Lower leg skin (tissue), 3 donors: ENCODE results near the gene LBHD2.

ENCODE experiments used
- CTCF ChIP-seq, 3 donors: fragments of 450-650 bp; IDR thresholded peaks; one replicate each; pipeline ENCODE4 v1.5.1; 2016; ENCODE audit warnings: antibody characterized with exemption in 3 of 3, mild to moderate bottlenecking in 3 of 3, moderate library complexity in 2 of 3
- POLR2A ChIP-seq, 2 donors: fragments of 450-650 bp; IDR thresholded peaks; one replicate each; pipeline ENCODE4 v1.6.1; 2016 to 2017; ENCODE audit warnings: antibody characterized with exemption in 2 of 2, mild to moderate bottlenecking in 1 of 2, moderate library complexity in 1 of 2

DNA sequence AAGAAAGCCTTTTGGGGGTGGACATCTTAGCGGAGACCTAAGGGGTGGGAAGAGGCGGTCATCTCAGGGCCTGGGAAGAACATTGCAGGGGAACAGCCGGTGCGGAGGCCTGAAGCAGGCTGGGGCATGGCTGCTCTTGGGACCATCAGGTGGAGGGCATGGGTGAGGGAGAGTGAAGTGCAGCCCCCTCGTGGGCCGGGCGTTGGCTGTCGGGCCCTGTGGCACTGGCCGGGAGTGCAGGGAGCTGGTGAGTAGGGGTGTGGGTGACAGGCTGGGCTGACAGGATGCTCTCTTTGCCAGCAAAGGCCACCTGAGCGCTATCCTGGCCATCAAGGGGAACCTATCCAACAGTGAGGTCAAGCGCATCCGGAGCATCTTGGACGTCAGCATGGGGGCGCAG, 50.9 kb downstream of the LBHD2 start:
- no peak for TF ChIP-seq CTCF (IDR thresholded peaks at IDR 0.05)
- no peak for TF ChIP-seq POLR2A (IDR thresholded peaks at IDR 0.05)
